Fibroblast of pulmonary artery (primary cell): ENCODE data around the gene TMEM69.

ENCODE experiments used
- DNase-seq: peaks from one replicate; pipeline ENCODE4 v3.0.0-alpha.2; 2010; ENCODE audit warnings: low read depth
- H3K4me3 ChIP-seq: replicated peaks from 2 replicates; pipeline ENCODE4 v1.5.1; 2011; ENCODE audit warnings: low read depth, mild to moderate bottlenecking, control low read depth, low read length, moderate library complexity
- CTCF ChIP-seq: IDR thresholded peaks from 2 replicates; pipeline ENCODE4 v1.5.1; 2011; ENCODE audit warnings: mild to moderate bottlenecking, control low read depth, low read length, inconsistent platforms; ENCODE audit errors: missing control alignments

Gene TMEM69

DNA sequence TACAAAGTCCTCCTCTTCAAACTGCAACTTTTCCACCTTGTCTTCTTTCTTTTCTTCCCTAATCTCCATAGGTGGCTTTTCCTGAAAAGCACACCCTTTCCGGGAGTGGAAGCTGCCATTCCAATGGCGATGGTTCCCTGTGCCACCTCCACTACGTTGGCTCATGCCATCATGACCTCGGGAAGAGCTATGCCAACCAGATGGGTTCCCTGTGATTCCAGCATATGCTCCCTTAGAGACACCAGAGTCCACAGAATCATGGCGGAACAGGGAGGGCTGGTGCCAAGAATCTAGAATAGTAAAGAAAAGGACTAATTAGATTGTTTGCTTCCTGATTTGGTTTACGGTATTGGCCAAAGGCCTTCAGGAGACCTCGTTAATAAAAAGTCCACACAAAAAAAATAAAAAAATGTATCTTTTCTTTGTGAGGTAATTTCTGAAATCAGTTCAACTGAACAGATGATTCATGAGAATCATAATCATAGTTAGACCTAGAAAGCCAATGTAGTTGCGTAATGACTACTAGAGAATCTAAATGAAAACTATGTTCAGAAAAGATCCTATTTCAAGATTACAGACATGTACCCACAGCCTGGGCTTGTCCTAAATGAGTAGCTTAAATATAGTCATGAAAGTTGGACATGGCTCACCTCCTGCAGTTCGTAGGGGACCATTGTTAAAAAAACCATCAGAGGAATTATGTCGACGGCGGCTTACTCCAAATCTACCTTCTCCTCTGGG, 33.3 kb upstream of the TMEM69 start:
- peak; percentile 35 for DNase-seq
- H3K4me3 ChIP-seq: no peak overlapping the region
- TF ChIP-seq CTCF: no peak

- no peak overlapping the region for H3K4me3 ChIP-seq
- no peak for TF ChIP-seq CTCF
- no peak for DNase-seq
Observed at GRCh38 chr1:45656573-45657226, 31.3 kb upstream of the TMEM69 start.

DNA sequence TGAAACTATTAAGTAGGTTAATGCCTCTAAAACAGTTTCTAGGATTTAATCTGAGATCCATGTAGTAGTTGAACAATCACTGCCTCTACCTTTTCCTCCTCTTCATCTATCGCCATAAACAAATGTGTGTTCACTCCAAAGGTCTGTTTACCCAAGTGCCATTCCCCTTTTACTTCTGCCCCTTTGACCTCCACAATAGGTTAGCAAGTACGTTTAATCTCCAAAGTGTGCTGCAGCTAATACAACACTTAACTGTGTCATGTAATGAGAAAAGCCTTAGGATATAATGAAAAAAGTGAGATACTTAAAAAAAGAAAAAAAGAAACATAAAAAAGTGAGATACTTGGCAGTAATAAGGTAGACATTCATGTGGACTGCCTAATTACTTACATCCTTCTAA, 29.8 kb upstream of the TMEM69 start:
- no peak for DNase-seq
- no peak for TF ChIP-seq CTCF
- H3K4me3 ChIP-seq: no peak overlapping the region

GRCh38 chr1:45659222-45659621, 28.8 kb upstream of the TMEM69 start:
- no peak overlapping the region for H3K4me3 ChIP-seq
- TF ChIP-seq CTCF: no peak
- DNase-seq: no peak

DNA sequence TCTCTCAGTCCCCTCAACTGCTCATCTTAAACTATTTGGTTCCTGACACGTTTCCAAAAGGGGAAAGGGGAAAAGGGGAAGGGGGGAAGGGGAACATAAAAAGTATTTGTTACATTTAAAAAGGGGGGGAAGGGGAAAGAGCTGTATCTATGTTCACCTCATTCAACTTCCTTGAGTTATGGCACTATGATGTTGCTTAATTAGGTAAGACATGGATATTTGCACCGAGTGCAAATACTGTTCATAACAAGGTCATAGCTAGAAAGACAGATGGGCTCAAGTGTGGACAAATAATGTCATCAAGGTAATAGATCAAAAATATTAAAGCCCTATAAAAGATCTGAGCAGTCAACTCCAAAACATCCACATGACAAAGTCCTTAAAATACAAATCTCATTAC, 27.6 kb upstream of the TMEM69 start:
- no peak overlapping the region for H3K4me3 ChIP-seq
- DNase-seq: no peak
- TF ChIP-seq CTCF: no peak

DNA sequence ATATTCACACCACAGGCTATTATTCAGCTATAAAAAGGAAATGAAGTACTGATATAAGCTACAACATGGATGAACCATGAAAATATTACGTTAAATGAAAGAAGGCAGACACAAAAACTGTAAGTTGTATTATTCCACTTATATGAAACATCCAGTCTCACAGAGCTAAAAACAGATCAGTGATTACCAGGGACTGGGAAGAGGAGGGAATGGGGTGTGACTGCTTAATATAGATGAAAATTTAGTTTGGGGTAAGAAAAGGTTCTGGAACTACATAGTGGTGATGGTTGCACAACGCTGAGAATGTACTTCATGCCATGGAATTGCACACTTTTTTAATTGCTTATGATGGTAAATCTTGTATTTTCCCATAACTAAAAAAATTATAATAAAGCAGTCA, 21.1 kb upstream of the TMEM69 start:
- H3K4me3 ChIP-seq: no peak overlapping the region
- no peak for DNase-seq
- no peak for TF ChIP-seq CTCF
